Small intestine (tissue), 7 donors: Measurements from ENCODE around the gene PSMA2. TPM values are rescaled to one million over a fixed set of nuclear protein-coding genes. Genes with fewer than 3 reads are reported as not detected.
A peak's percentile ranks its signal among the peaks of the same experiment; 100 is the strongest.

Experiments used
- DNase-seq, 2 donors: peaks; one replicate each; pipeline versions ENCODE4 v3.0.0 to v3.0.0-alpha.2; 2013
- FAIRE-seq: peaks from 2 replicates; lab custom pipeline; 2012; peaks lifted over from hg19 to GRCh38; lab: Jason Lieb, UNC
- H3K27ac ChIP-seq, 3 donors: one replicate each; pipeline ENCODE4 v1.5.1; 2013; ENCODE audit warnings: low read length in 2 of 3, mild to moderate bottlenecking in 2 of 3, control low read depth in 1 of 3, inconsistent platforms in 1 of 3, low read depth in 1 of 3, moderate library complexity in 1 of 3
- H3K27me3 ChIP-seq, 3 donors: one replicate each; pipeline ENCODE4 v1.6.1; 2013; ENCODE audit warnings: low read length in 3 of 3, inconsistent platforms in 1 of 3; ENCODE audit not compliant: control insufficient read depth in 3 of 3, insufficient read depth in 3 of 3
- H3K36me3 ChIP-seq, 3 donors: one replicate each; pipeline ENCODE4 v1.6.1; 2013; ENCODE audit warnings: low read length in 3 of 3, inconsistent platforms in 1 of 3, low read depth in 1 of 3, mild to moderate bottlenecking in 1 of 3, moderate library complexity in 1 of 3; ENCODE audit not compliant: control insufficient read depth in 3 of 3, insufficient read depth in 2 of 3
- H3K4me1 ChIP-seq, 3 donors: one replicate each; pipeline ENCODE4 v1.6.1; 2013; ENCODE audit warnings: low read length in 2 of 3, inconsistent platforms in 1 of 3, low read depth in 1 of 3, mild to moderate bottlenecking in 1 of 3, moderate library complexity in 1 of 3; ENCODE audit not compliant: control insufficient read depth in 3 of 3, insufficient read depth in 2 of 3
- H3K4me3 ChIP-seq, 3 donors: one replicate each; pipeline ENCODE4 v1.5.1; 2013; ENCODE audit warnings: low read length in 3 of 3, control low read depth in 1 of 3, inconsistent platforms in 1 of 3, low read depth in 1 of 3, mild to moderate bottlenecking in 1 of 3, moderate library complexity in 1 of 3
- H3K9me3 ChIP-seq, 2 donors: one replicate each; pipeline ENCODE4 v1.6.1; 2013; ENCODE audit warnings: low read depth in 1 of 2, low read length in 1 of 2; ENCODE audit not compliant: control insufficient read depth in 2 of 2, insufficient read depth in 1 of 2
- WGBS, 3 donors: extraction: QIAGEN DNeasy Blood & Tissue Kit; methylation state at CpG; one replicate each; pipeline ENCODE4 v1.1.7; 2013; 5-methylcytosine and 5-hydroxymethylcytosine counted together
- polyA plus RNA-seq, 4 donors: library from polyadenylated mRNA; stranded (reverse) in 3 of 4; unstranded in 1 of 4; fragments of 200-250 nt in 3 of 4; fragments of 120-200 nt in 1 of 4; gene quantifications; one replicate each; pipeline versions ENCODE4 v1.2.1 to v1.2.3, GENCODE V29; 2013
- donor health status: healthy with polysubstance abuse.
- donor health status: control.
- donor health status: control.
- donor health status: Bipolar disorder and iron deficiency.
- donor health status: healthy.

The PSMA2 gene
- polyA plus RNA-seq, 4 donors: 130 to 181 (median 155) TPM

DNA sequence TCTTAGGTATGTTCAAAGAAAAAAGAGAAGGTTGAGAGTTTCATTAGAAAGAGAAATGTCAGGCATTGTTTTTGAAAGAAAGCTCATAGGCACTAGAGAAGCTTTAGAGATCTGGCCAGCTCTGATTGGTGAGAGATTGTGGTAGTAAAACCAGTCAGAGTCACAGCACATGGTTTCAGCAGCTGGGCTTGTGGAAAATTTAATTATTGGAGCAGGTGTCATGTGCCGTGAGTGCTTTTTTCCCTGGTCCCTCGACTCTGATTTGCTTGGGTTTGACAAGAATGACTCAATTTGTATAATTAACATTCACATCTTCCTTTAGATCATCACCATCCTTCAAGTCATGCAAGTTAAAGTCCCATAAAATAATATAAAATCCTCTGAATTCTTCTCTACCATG is 35.4 kb upstream of the PSMA2 start:
- no peak overlapping the region for H3K4me3 ChIP-seq
- H3K27me3 ChIP-seq: peaks cover 0 to 2% (median 0%) of the 10 kb centered on the region in 3 donors
- no peaks in the 10 kb centered on the region for H3K36me3 ChIP-seq
- H3K9me3 ChIP-seq: no peaks in the 10 kb centered on the region
- no peak overlapping the region for H3K27ac ChIP-seq
- no peak for DNase-seq
- H3K4me1 ChIP-seq: no peaks in the 10 kb centered on the region
- 50 to 74% (median 69%) methylated on average over 2 of the region's 2 CpGs for WGBS, 3 donors
- no peak for FAIRE-seq

DNA sequence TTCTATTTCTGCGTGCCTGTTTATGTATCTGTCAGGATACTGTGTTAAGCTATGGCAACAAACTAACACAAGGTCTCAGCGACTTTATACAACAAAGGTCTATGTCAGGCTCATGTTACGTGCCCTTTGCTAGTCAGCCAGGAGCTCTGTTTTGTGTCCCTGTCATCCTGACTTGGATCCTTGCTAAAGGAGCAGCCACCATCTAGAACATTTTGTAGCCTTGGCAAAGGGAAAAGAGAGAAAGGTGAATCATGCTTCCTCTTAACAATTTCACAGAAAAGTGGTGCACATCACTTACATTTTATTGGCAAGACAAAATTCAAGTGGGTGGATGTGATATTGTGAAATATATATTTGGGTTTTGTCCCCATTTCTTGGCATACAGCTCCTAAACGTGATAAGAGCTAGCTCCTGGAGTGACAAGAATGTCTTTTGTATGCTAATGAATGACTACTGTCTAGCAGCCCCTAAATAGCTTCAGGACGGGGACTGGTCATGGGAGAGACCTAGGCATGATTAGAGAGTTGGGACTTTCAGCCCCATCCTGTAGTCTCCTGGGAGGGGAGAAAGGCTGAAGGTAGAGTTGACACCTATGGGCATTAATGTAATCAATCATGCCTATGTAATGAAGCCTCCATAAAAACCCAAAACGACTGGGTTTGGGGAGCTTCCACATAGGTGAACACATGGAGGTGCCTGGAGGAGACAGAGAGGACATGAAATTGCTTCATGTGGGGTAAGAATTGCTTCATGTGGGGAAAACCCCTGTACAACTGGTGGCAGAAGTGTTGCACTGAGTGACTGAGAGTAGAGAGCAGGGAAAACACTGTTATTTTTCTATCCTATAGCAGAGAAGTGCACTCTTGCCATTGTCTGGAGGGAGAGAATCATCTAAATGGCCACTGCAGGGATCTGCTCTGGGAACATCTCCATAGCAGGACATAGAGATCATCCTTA is 33.2 kb upstream of the PSMA2 start:
- Histone ChIP-seq H3K9me3 (no peaks in the 10 kb centered on the region), H3K27me3 (peaks cover 0 to 2% (median 0%) of the 10 kb centered on the region in 3 donors), H3K27ac (no peak overlapping the region), H3K36me3 (no peaks in the 10 kb centered on the region), H3K4me3 (no peak overlapping the region), H3K4me1 (no peaks in the 10 kb centered on the region)
- no peak for FAIRE-seq
- DNase-seq: no peak
- WGBS, 3 donors: 52 to 55% (median 52%) methylated on average over 6 of the region's 6 CpGs

DNA sequence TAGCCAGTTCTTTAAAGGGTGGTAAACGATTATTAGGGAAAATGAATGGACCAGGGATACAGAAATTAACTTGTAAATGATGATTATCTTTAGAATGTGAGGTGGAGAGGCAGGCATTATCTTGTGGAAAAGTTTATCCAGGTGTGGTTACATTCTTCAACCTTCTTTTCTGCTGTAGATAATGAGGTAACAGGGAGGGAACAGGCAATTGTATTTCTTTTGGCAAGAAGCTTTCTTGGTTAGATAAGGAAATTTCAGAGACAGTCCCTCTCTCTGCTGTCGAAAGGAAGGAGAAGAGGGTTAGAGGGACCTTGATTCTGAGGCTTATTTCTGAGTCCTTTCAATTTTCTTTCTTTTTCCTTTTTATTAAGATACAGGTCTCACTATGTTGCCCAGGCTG is 32.3 kb upstream of the PSMA2 start:
- H3K4me1 ChIP-seq: no peaks in the 10 kb centered on the region
- H3K4me3 ChIP-seq: no peak overlapping the region
- peaks cover 0 to 3% of the 10 kb centered on the region in 2 donors for H3K9me3 ChIP-seq
- peaks cover 0 to 2% (median 0%) of the 10 kb centered on the region in 3 donors for H3K27me3 ChIP-seq
- WGBS, 3 donors: 37 to 46% (median 45%) methylated on average over 2 of the region's 2 CpGs
- DNase-seq: no peak
- no peaks in the 10 kb centered on the region for H3K36me3 ChIP-seq
- H3K27ac ChIP-seq: no peak overlapping the region
- FAIRE-seq: no peak

DNA sequence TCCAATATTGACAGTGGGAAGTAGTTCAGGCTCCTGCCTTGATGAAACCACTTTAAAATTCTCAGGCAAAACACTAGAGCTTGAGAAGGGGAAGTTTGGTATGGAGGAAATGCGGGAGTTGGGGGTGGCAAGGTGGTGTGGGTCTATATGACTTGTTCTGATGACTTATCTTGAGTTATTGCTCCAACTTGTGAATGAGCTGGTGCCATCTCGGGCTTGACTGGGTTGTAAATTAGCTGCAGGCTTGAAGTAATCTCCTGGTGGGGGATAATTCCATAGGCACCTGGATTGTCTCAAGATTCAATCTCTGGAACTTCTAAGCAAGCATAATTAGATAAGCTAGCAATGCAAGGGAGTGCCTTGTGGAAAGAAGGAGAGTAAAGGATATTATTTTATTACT is 29.2 kb upstream of the PSMA2 start:
- Histone ChIP-seq H3K36me3 (no peaks in the 10 kb centered on the region), H3K9me3 (peaks cover 0 to 3% of the 10 kb centered on the region in 2 donors), H3K27me3 (peaks cover 0 to 2% (median 0%) of the 10 kb centered on the region in 3 donors), H3K4me3 (no peak overlapping the region), H3K27ac (no peak overlapping the region), H3K4me1 (no peaks in the 10 kb centered on the region)
- FAIRE-seq (no peak), DNase-seq (no peak)
- WGBS, 3 donors: 35 to 51% (median 41%) methylated on average over 2 of the region's 2 CpGs

DNA sequence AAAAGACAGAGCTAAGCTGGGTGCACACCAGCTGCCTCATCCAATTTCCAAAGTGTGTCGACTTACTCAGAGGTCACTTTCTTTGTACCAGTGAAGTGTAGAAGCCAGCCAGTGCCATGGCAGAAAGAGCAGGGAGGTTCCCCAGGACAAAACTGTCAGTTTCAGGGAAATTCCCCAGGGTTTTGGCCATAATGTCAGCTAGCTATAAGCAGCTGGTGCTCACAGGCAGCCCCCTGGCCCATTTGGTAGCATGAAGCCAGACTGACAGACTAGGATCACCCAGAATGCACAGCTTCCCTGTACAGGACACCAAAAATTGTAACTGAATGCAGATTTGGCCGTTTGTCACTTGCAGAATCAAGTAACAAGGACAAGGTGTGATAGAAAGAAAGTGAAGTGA is 28.8 kb upstream of the PSMA2 start:
- DNase-seq: no peak
- Histone ChIP-seq H3K27me3 (peaks cover 0 to 2% (median 0%) of the 10 kb centered on the region in 3 donors), H3K4me1 (no peaks in the 10 kb centered on the region), H3K27ac (no peak overlapping the region), H3K36me3 (no peaks in the 10 kb centered on the region), H3K9me3 (peaks cover 0 to 3% of the 10 kb centered on the region in 2 donors), H3K4me3 (no peak overlapping the region)
- FAIRE-seq: no peak
- WGBS, 3 donors: 46 to 68% (median 49%) methylated on average over 2 of the region's 2 CpGs

DNA sequence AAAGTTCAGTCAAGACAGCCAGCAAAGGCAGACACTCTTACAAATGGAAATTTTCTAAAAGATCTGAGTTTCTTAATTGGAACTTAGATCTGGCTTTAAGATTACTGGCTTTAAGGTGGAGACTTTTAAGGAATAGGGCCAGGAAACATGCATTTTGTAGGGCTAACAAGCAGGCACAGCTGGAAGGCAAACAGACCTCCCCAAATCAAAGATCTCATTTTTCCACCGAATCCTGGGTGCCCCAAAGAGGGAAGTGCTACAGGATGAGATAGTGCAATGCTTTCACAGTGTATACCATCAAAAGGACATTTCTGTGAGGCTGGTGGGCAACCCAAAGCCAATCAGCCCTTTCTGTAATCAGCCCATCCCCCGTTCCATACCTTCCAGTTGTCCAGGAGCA is 27.6 kb upstream of the PSMA2 start:
- Histone ChIP-seq H3K4me1 (no peaks in the 10 kb centered on the region), H3K27me3 (no peaks in the 10 kb centered on the region), H3K9me3 (peaks cover 0 to 3% of the 10 kb centered on the region in 2 donors), H3K27ac (no peak overlapping the region), H3K36me3 (no peaks in the 10 kb centered on the region), H3K4me3 (no peak overlapping the region)
- WGBS, 3 donors: 82 to 87% (median 84%) methylated on average over 2 of the region's 2 CpGs
- no peak for FAIRE-seq
- no peak for DNase-seq

DNA sequence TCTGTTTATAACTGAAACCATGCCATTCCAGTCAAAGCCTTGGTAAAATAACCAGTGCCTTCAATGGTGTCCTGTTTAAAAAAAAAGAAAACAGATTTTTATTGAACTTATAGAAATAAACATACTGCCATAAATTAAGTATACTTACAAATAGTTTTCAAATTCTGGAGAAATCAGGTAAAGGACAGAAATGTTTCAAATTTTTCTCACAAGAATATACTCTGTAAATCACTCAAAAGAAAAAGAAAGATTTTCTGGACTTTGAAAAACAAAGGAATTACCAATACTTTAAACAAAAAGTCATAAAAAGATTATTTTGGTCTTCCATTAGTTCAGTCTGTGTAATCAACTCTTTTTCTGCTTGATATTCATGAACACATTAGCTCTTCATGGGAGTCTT is 24.1 kb upstream of the PSMA2 start:
- FAIRE-seq (peak; percentile 39), DNase-seq (no peak)
- H3K4me1 ChIP-seq: no peaks in the 10 kb centered on the region
- no peak overlapping the region for H3K27ac ChIP-seq
- H3K4me3 ChIP-seq: no peak overlapping the region
- H3K27me3 ChIP-seq: no peaks in the 10 kb centered on the region
- H3K9me3 ChIP-seq: peaks cover 0 to 3% of the 10 kb centered on the region in 2 donors
- H3K36me3 ChIP-seq: no peaks in the 10 kb centered on the region

- Histone ChIP-seq H3K9me3 (no peaks in the 10 kb centered on the region), H3K27ac (no peak overlapping the region), H3K4me1 (no peaks in the 10 kb centered on the region), H3K4me3 (no peak overlapping the region), H3K27me3 (no peaks in the 10 kb centered on the region), H3K36me3 (no peaks in the 10 kb centered on the region)
- DNase-seq: no peak
- no peak for FAIRE-seq
- WGBS, 3 donors: 79 to 91% (median 80%) methylated on average over 4 of the region's 4 CpGs
These were observed 22.0 kb upstream of the PSMA2 start for GRCh38 chr7:42953994-42954393.
